HG03045 (cell line): ENCODE results near the gene E4F1.

Experiments
- ATAC-seq: cut with Tn5 transposase; IDR thresholded peaks from one replicate; pipeline ENCODE4 v1.9.1; 2021; ENCODE audit warnings: mild to moderate bottlenecking, moderate library complexity; ENCODE audit not compliant: unreplicated experiment

Gene E4F1

DNA sequence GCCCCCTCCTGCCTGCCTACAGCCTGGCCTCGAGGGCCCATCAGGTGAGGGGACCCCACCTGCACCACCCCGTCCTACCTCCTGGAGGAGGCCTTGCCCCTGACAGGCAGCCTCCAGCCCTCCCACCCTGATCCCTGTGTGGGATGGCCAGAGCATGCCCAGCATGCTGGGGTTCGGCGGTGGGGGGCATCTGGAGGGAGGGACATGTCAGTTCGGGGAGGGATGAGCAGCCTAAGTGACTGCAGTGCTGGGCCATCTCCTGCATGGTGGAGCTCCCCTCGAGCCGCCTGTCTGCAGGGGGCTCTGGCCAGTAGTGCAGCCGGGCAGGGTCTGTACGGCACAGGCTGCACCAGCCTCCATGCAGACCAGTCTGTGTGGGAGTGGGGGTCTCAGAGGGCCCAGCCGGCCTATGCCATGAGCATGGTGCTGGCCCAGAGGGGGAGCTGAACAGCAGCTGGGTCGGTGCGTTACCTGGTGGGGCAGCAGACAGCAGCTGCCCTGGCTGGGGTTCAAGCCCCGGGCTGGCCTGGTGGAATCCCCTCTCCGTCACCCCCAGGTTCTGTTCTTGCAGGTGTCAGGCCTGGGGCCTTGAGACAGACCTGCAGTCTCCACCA lies 48.6 kb downstream of the E4F1 start:
- ATAC-seq: no peak

- ATAC-seq: no peak
These were observed 50.1 kb downstream of the E4F1 start for GRCh38 chr16:2273484-2273883.

DNA sequence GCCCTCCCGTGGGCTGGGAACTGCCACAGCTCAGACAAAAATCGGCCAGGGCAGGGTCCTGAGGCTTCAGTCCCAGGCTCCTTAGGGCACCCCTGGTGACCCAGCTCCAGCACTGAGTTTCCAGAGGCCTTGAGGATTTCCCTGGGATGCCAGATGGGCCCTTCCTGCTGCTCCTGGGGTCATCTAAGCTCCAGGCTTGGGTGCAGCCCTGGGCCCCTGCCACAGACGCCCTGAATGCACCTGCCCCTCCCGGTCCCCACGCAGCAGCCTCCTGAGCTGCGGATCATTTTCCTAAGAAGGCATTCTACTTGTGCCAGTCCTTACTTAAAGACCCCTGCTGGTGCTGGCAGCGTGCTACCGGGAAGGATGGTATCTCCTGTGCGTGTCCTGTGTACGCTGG lies 50.5 kb downstream of the E4F1 start:
- ATAC-seq: no peak

- no peak for ATAC-seq
These were observed 52.3 kb downstream of the E4F1 start for GRCh38 chr16:2275476-2276367.

DNA sequence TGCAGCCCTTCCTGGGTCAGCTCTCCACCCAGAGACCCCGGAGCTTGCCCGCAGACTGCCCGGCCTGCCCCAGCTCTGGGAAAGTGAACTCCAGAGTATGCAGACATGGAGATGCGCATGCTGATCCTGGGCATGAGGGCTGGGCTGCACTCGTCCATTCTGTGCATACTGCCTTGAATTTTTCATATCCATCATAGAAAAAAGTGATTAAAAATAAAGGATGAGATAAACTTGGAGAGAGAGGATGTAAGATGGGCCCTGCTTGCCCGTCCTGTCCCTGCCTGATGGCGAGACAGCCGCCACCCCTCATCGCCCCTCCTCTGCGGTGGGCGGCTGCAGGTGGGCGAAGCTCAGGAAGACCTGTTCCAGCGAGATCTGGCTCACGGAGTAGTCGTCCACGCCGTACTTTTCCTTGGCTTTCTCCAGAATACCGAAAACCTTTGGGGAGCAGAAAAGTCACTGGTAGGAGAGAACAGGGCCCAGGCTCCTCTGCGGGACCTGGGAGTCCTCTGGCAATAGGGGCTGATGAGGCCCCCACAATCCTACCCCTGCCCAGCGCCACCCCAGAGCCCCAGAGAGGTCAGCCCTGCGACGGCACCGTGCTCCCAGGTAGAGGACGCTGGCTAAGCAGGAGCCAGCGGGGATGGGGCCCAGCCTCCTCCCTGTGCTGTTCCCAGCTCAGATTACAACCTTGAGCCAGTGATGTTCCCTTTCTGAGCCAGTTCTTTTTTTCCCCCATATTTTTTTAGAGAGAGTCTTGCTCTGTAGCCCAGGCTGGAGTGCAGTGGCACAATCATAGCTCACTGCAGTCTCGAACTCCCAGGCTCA lies 53.2 kb downstream of the E4F1 start:
- no peak for ATAC-seq

DNA sequence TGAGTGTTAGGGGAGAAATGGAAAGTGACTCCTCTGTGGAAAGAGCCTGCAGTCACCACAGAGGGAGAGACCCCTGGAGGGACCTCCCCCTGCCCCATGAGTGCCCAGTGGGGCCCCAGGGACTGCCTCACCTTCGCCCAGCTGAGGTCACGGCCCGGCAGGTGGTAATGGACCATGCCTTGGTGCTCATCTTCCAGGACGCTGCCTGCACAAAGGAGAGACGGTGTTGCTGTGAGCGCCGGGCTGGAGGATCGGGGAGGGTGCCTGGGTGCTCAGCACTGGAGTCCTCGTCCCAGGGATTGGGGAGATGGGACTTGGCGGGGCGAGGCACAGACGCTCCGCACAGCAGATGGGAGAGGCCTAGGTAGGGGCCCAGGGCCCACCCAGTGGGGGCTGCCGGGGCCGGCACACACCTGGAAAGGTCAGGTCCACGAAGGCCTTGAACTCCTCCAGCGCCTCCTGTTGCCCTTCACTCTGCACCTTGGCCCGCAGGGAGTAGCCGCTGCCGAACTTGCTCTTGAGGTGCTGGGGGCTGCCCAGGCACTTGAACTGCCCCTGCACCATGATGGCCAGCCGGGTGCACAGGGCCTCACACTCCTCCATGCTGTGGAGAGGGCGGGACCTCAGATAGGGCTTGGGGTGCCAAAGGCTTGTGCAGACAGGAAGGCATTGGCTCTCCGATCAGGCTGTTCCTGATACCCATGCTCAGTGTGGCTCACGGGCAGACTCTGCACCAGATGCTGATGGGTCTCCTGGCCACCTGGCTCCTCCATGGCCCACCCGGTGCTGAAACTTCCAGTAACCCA lies 54.3 kb downstream of the E4F1 start:
- no peak for ATAC-seq

GRCh38 chr16:2278272-2278608 lies 54.8 kb downstream of the E4F1 start:
- ATAC-seq: no peak

DNA sequence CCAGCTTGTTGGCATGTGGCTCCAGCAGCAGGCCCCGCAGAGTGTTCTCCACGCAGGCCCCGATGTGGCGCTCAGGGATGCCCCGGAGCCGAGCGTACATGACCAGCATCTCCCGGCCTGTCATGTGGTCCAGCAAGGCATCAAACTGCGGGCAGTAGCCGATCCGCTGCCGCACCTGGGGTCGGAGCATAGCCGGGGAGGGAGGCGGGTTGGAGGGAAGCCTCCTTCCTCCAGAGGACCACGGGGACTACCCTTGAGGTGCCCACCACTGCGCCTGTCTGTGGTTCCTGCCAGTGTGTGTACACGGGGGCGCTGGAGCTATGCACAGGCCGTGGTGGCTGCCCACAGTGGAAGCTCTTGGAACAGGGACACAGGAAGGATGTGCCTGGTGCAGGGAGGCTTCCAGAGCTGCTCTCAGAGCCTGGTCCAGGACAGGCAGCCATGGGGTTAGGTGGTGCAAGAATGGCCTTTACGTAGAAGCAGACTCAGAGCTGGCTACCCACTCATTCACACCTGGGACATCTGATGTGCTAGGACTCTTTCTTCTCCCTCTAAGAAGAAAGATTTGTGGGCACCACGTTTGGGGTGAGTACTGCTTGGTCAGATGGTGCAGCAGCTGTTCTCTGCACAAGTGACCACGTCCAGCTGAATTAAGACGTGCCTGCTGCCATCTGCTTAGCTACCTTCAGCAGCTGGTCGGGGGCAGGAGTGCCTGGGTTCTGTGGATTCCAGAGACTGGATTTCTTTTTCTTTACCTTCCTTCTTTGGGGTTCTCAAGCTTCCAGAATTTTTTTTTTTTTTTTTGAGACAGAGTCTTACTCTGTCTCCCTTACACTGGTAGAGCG lies 55.8 kb downstream of the E4F1 start:
- no peak for ATAC-seq

DNA sequence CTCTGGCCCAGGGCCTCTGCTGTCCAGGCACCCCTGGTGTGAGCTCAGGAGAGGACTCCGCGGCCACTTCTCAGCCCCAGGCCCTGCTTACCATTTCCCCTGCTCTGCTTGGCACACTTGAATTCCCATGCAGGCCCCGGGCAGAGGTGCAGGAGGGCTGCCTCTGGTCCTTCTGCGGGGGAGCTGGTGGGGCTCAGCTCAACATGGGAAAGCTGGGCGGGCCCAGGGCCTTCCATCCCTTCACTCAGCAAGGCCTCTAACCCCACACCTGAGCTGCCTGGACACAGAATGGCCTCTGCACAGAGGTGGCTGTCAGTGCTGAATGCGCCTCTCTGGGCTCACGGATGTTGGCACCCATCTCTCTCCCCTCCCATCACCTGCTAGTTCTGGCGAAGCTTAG lies 57.1 kb downstream of the E4F1 start:
- no peak for ATAC-seq

GRCh38 chr16:2280981-2281542 lies 57.7 kb downstream of the E4F1 start:
- no peak for ATAC-seq

DNA sequence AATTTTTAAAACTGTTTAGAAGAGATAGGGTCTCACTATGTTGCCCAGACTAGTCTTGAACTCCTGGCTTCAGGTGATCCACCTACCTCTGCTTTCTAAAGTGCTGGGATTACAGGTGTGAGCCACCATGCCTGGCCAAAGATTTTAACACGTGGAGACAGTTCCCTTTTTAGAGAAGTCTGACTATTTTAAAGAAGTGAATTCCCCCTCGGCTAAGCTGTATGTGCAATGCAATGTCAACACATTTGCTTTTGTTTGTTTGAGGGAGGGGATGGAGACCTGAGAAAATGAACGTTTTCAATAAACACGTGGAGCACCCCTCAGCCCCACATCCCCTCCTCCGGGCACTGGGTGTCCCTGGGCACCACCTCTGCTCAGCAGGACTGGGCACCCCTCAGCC lies 58.9 kb downstream of the E4F1 start:
- ATAC-seq: no peak

GRCh38 chr16:2282866-2283555 lies 59.6 kb downstream of the E4F1 start:
- ATAC-seq: no peak

DNA sequence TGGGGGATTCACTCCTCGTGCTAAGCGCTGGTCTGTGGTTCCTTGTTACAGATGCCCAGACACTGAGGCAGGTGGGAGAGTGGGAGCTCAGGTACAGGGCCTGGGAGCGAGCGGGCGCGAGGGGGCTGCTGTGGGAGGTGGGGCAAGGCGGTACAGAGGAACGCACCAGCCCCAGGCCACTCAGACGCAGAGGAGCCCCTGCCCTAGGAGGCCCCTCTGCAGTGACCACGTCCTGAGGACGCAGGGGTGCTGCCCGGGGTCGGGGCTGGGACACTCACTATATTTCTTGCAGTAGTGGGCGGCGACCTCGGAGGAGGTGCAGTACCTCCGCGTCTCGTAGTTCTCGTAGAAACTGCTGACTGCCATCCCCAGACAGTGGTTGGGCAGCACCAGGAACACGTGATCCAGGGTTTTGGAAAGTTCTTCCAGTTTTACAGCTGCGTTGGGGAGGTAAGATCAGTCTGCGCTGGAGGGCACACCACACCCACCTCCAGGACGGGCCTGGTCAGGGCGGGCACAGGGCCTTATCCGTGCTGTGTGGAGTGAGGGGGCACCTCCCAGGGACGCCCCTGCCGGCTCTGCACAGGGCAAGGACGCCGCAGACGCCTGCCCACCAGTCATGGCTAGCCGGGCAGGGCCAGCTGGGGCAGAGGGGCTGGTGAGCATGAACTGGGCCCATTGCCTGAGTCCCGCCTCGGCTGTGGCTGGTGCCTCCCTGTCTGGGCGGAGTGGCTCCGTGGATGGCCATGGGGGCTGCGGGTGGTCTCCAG lies 60.8 kb downstream of the E4F1 start:
- no peak for ATAC-seq

DNA sequence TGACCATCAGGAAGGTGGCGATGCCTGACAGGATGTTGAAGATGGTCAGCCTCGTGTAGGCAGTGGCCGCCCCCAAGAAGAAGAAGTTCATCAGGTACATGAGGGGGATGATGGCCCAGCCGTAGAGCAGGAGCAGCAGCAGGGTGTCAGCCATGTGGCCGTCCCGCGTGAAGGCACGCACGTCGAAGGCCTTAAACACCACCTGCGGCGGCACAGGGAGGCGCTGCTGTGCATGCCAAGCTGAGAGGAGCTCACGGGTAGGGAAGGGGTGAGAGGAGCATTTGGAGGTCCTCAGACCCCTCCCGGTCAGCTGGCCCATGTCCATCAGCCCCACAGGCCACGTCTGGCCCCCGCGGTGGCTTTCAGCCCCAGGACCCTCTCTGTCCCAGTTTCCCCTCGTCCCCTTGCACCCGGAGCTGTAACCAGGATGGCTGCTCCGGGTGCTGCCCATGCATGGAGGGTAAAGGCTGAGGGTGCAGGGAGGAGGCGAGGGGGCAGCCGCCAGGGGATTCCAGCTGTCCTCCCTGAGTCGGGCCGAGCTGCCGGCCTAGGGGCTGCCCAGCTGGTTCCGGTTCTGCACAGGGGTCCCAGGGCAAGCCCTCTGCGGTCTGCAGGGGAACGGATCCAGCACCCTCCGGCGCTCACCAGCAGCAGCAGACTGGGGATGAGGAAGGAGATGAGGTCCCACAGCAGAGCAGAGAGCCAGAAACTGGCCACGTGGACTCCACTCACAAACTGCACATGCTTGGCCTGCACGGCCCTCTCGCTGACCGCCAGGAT lies 61.6 kb downstream of the E4F1 start:
- ATAC-seq: no peak
